GM12878 (cell line): ENCODE measurements around the gene LIMCH1. TPM values are rescaled to one million over a fixed set of nuclear protein-coding genes. Genes with fewer than 3 reads are reported as not detected.

Experiments
- ATAC-seq: fragments of 200-7000 bp; cut with Tn5 transposase; 3 replicates; pipeline ENCODE4 v1.9.1; 2020; ENCODE audit warnings: mild to moderate bottlenecking, moderate library complexity
- BruUV-seq: library from RNA; stranded (reverse); fragments of 400-500 nt; replicated peaks from 2 replicates; lab custom pipeline; 2021; lab: Mats Ljungman, UMichigan
- CTCF ChIA-PET: fragments of 300-600 bp; sonication (Branson Sonifier 250); formaldehyde crosslinking; extraction: SDS; loops from one replicate; lab custom pipeline; 2021; ENCODE audit warnings: inconsistent platforms; lab: Yijun Ruan, JAX
- POLR2A ChIA-PET: fragments of 350-600 bp; formaldehyde crosslinking; extraction: SDS; loops from one replicate; lab custom pipeline; 2021; ENCODE audit warnings: inconsistent platforms; lab: Charles Lee
- RAD21 ChIA-PET: fragments of 300-600 bp; sonication (Branson Sonifier 250); formaldehyde crosslinking; loops from one replicate; lab custom pipeline; 2023; ENCODE audit warnings: antibody characterized with exemption; ENCODE audit not compliant: unreplicated experiment; lab: Charles Lee
- SMC1A ChIA-PET: fragments of 300-600 bp; sonication (Branson Sonifier 250); formaldehyde crosslinking; loops from one replicate; lab custom pipeline; 2023; ENCODE audit not compliant: unreplicated experiment, uncharacterized antibody; lab: Charles Lee
- DNase-seq: peaks from one replicate; pipeline ENCODE4 v3.0.0-alpha.2; 2011; ENCODE audit warnings: low read depth, low spot score
- FAIRE-seq: peaks from 3 replicates; lab custom pipeline; 2011; peaks lifted over from hg19 to GRCh38; lab: Jason Lieb, UNC
- H2AFZ ChIP-seq: 2 replicates; pipeline ENCODE4 v1.6.0; 2011; ENCODE audit warnings: low read depth, low read length, control low read depth; ENCODE audit not compliant: control insufficient read depth
- H3K27ac ChIP-seq: 2 replicates; pipeline ENCODE4 v1.5.1; 2011; ENCODE audit warnings: control low read depth; ENCODE audit not compliant: control insufficient read depth, insufficient read depth
- H3K27me3 ChIP-seq, 2 experiments: replicated peaks in 1 of 2; 2 replicates each; pipeline versions ENCODE4 v1.6.0 to v1.6.1; 2011; ENCODE audit warnings: low read length in 1 of 2; ENCODE audit not compliant: control insufficient read depth in 2 of 2, insufficient read depth in 2 of 2
- H3K36me3 ChIP-seq, 2 experiments: 2 replicates each; pipeline ENCODE4 v1.5.1; 2011; ENCODE audit warnings: low read length in 1 of 2; ENCODE audit not compliant: control insufficient read depth in 2 of 2, insufficient read depth in 2 of 2
- H3K4me1 ChIP-seq: 2 replicates; pipeline ENCODE4 v1.6.1; 2011; ENCODE audit warnings: mild to moderate bottlenecking, low read length, moderate library complexity, mixed read lengths; ENCODE audit not compliant: control insufficient read depth, insufficient read depth
- H3K4me2 ChIP-seq: 2 replicates; pipeline ENCODE4 v1.6.0; 2011; ENCODE audit warnings: control low read depth; ENCODE audit not compliant: control insufficient read depth, insufficient read depth
- H3K4me3 ChIP-seq: fragments of 200-600 bp; sonication (generic); 2 replicates; pipeline ENCODE4 v1.5.1; 2016
- H3K79me2 ChIP-seq: 2 replicates; pipeline ENCODE4 v1.6.0; 2011; ENCODE audit warnings: low read length; ENCODE audit not compliant: control insufficient read depth, insufficient read depth
- H3K9ac ChIP-seq: 2 replicates; pipeline ENCODE4 v1.8.0; 2011; ENCODE audit warnings: low read length, control low read depth, mixed read lengths; ENCODE audit not compliant: control insufficient read depth, insufficient read depth
- H3K9me3 ChIP-seq: replicated peaks from 3 replicates; pipeline ENCODE4 v1.5.1; 2011; ENCODE audit warnings: mild to moderate bottlenecking, low read length; ENCODE audit not compliant: control insufficient read depth, insufficient read depth
- H4K20me1 ChIP-seq: 2 replicates; pipeline ENCODE4 v1.6.0; 2011; ENCODE audit not compliant: control insufficient read depth, insufficient read depth
- BMI1 ChIP-seq: fragments of 450-650 bp; IDR thresholded peaks from 2 replicates; pipeline ENCODE4 v1.6.1; 2016; ENCODE audit warnings: mild to moderate bottlenecking, moderate library complexity, borderline replicate concordance
- EGR1 ChIP-seq, 2 experiments: IDR thresholded peaks; 1 replicate in 1 of 2; 2 replicates in 1 of 2; pipeline ENCODE4 v1.6.1; 2011 to 2012; ENCODE audit warnings: low read depth in 2 of 2, low read length in 2 of 2, borderline replicate concordance in 1 of 2, mild to moderate bottlenecking in 1 of 2, moderate library complexity in 1 of 2
- ELK1 ChIP-seq: IDR thresholded peaks from 2 replicates; pipeline ENCODE4 v1.6.1; 2012; ENCODE audit warnings: low read depth, low read length, improper control_type of control experiment
- EP300 ChIP-seq, 2 experiments: fragments of 150-350 bp in 1 of 2; IDR thresholded peaks; 2 replicates each; pipeline ENCODE4 v1.6.1; 2011 to 2012; ENCODE audit warnings: low read depth in 2 of 2, low read length in 2 of 2, borderline replicate concordance in 1 of 2, improper control_type of control experiment in 1 of 2, inconsistent platforms in 1 of 2; ENCODE audit not compliant: control insufficient read depth in 1 of 2
- FOXM1 ChIP-seq: IDR thresholded peaks from 2 replicates; pipeline ENCODE4 v1.6.1; 2012; ENCODE audit warnings: low read depth, mild to moderate bottlenecking, inconsistent platforms, low read length, moderate library complexity
- GATAD2B ChIP-seq: fragments of 450-650 bp; conservative IDR thresholded peaks from 2 replicates; pipeline ENCODE4 v1.6.1; 2017; ENCODE audit warnings: low read depth, mild to moderate bottlenecking, moderate library complexity
- JUND ChIP-seq: IDR thresholded peaks from 2 replicates; pipeline ENCODE4 v1.6.1; 2012; ENCODE audit warnings: low read depth, mild to moderate bottlenecking, low read length, improper control_type of control experiment, moderate library complexity
- KDM1A ChIP-seq: fragments of 200-600 bp; sonication (generic); IDR thresholded peaks from 2 replicates; pipeline ENCODE4 v1.6.1; 2016; ENCODE audit warnings: borderline replicate concordance
- NKRF ChIP-seq: fragments of 450-650 bp; conservative IDR thresholded peaks from 2 replicates; pipeline ENCODE4 v1.6.1; 2017; ENCODE audit warnings: mild to moderate bottlenecking, moderate library complexity
- PAX8 ChIP-seq: fragments of 450-650 bp; IDR thresholded peaks from 2 replicates; pipeline ENCODE4 v1.6.1; 2017; ENCODE audit warnings: mild to moderate bottlenecking, moderate library complexity
- POLR2AphosphoS5 ChIP-seq: IDR thresholded peaks from 2 replicates; pipeline ENCODE4 v1.6.1; 2011; ENCODE audit warnings: mild to moderate bottlenecking, low read length, inconsistent platforms
- RAD51 ChIP-seq: fragments of 450-650 bp; IDR thresholded peaks from 2 replicates; pipeline ENCODE4 v1.6.1; 2016; ENCODE audit warnings: moderate library complexity, mild to moderate bottlenecking, inconsistent platforms
- SMAD1 ChIP-seq: fragments of 450-650 bp; IDR thresholded peaks from 2 replicates; pipeline ENCODE4 v1.6.1; 2018; ENCODE audit warnings: mild to moderate bottlenecking, low read depth; ENCODE audit not compliant: partially characterized antibody
- SMC3 ChIP-seq: IDR thresholded peaks from 2 replicates; pipeline ENCODE4 v1.6.1; 2011; ENCODE audit warnings: low read length, improper control_type of control experiment, borderline replicate concordance
- STAT3 ChIP-seq: IDR thresholded peaks from 2 replicates; pipeline ENCODE4 v1.6.1; 2011; ENCODE audit warnings: low read depth, low read length, improper control_type of control experiment
- ZBED1 ChIP-seq: IDR thresholded peaks from 2 replicates; pipeline ENCODE4 v1.6.1; 2016; ENCODE audit warnings: borderline replicate concordance
- ZSCAN29 ChIP-seq: fragments of 450-650 bp; IDR thresholded peaks from 2 replicates; pipeline ENCODE4 v1.6.1; 2017; ENCODE audit warnings: mild to moderate bottlenecking, moderate library complexity
- WGBS: methylation state at CpG from one replicate; pipeline ENCODE4 v1.1.6; 2016; ENCODE audit warnings: low lambda C conversion rate; ENCODE audit not compliant: insufficient replicate concordance, insufficient coverage; ENCODE audit errors: missing lambda C conversion rate; 5-methylcytosine and 5-hydroxymethylcytosine counted together
- in situ Hi-C: fragments of 300-500 bp; cut with MboI; formaldehyde crosslinking; loops from 9 replicates; pipeline ENCODE4 v1.14.3; 2018; ENCODE audit warnings: mixed read lengths
- intact Hi-C: fragments of 100-400 bp; cut with micrococcal nuclease; formaldehyde crosslinking; loops from one replicate; pipeline ENCODE4 v1.14.2; 2022; ENCODE audit not compliant: unreplicated experiment
- polyA plus RNA-seq, 11 experiments: library from polyadenylated mRNA; depleted of rRNA in 4 of 11; unstranded in 6 of 11; stranded (reverse) in 5 of 11; fragments of >200 nt; fragmentation: Nextera tagmentation in 4 of 11; fragmentation: Illumina TruSeq in 1 of 11; extraction: Ambion mirVana in 4 of 11; extraction: Trizol in 1 of 11; gene quantifications; 1 replicate in 1 of 11; 2 replicates in 10 of 11; pipeline versions ENCODE4 v1.2.1 to v1.2.3, GENCODE V29; 2011 to 2016; ENCODE audit warnings: inconsistent platforms in 2 of 11, missing spikeins in 2 of 11, low read depth in 1 of 11
- total RNA-seq, 4 experiments: library from RNA; depleted of rRNA in 3 of 4; stranded (reverse); fragments of >200 nt in 3 of 4; fragmentation: Illumina TruSeq in 1 of 4; extraction: Trizol in 1 of 4; gene quantifications; 2 replicates each; pipeline versions ENCODE4 v1.2.1 to v1.2.3, GENCODE V29; 2013 to 2021

Gene LIMCH1
- total and polyA plus RNA-seq, 10 of the 15 experiments (the other 5 are each of a cell fraction or from before 2014, with no cell fraction given) = 0.07 to 0.15 TPM; not detected in 8

GRCh38 chr4:41638203-41638602 lies 100.2 kb downstream of the LIMCH1 start:
- ChIA-PET POLR2A (no interaction called here), CTCF (no interaction called here), SMC1A (no interaction called here), RAD21 (no interaction called here)
- Histone ChIP-seq H3K9me3 (no peaks in the 10 kb centered on the region), H2AFZ (no peak overlapping the region), H3K36me3 (no peaks in the 10 kb centered on the region), H3K27ac (no peak overlapping the region), H3K4me3 (no peak overlapping the region), H4K20me1 (no peaks in the 10 kb centered on the region), H3K4me2 (no peak overlapping the region), H3K79me2 (no peaks in the 10 kb centered on the region), H3K9ac (no peak overlapping the region), H3K27me3 (peaks cover 0 to 2% of the 10 kb centered on the region in 2 experiments; a peak in 3 of 4 replicates), H3K4me1 (no peaks in the 10 kb centered on the region)
- BruUV-seq = no TSS peak
- TF ChIP-seq SMAD1 (no peak), FOXM1 (no peak), KDM1A (no peak), RAD51 (no peak)
- DNase-seq (no peak), FAIRE-seq (no peak), ATAC-seq (no peak)
- intact Hi-C loops = no loop called here
- in situ Hi-C loops = no loop called here
- WGBS = 74% methylated on average over 3 of the region's 3 CpGs

DNA sequence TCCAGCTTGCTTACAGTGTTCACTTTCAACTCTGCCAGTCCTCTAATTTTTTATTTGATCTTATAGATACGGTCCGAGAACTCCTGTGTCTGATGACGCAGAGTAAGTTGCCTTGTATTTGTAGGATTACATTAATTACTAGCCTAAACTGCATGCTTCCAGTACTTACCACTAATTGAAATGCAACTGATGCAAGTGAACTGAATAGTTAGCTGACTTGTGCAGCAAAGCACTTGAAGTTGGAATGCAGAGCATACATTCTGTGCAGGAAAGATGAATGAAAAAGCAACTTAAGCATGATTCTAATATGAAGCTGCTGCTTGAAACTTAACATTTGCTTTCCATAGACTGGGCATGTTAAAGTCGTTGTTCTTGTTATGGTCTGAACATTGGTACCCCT lies 100.9 kb downstream of the LIMCH1 start:
- RAD21 ChIA-PET = no interaction called here
- CTCF ChIA-PET = no interaction called here
- FAIRE-seq = no peak
- POLR2A ChIA-PET = no interaction called here
- H3K9me3 ChIP-seq = no peaks in the 10 kb centered on the region
- no peaks in the 10 kb centered on the region for H4K20me1 ChIP-seq
- ATAC-seq = no peak
- no peaks in the 10 kb centered on the region for H3K79me2 ChIP-seq
- in situ Hi-C loops (no loop called here), intact Hi-C loops (no loop called here)
- BruUV-seq = no TSS peak
- no peak overlapping the region for H2AFZ ChIP-seq
- peaks cover 0 to 2% of the 10 kb centered on the region in 2 experiments; a peak in 3 of 4 replicates for H3K27me3 ChIP-seq
- no peak overlapping the region for H3K27ac ChIP-seq
- SMC1A ChIA-PET = no interaction called here
- no peaks in the 10 kb centered on the region for H3K36me3 ChIP-seq
- no peak overlapping the region for H3K4me2 ChIP-seq
- H3K4me1 ChIP-seq = no peaks in the 10 kb centered on the region
- no peak overlapping the region for H3K9ac ChIP-seq
- no peak overlapping the region for H3K4me3 ChIP-seq
- WGBS = 44% methylated on average over 4 of the region's 4 CpGs
- no peak for DNase-seq
- TF ChIP-seq BMI1 = no peak
- TF ChIP-seq JUND = no peak
- TF ChIP-seq STAT3 = no peak
- TF ChIP-seq POLR2AphosphoS5 = no peak
- no peak for TF ChIP-seq EGR1 (IDR thresholded peaks at IDR 0.05; ENCODE audit: borderline replicate concordance in 1 of 2, low read depth in 2 of 2, low read length in 2 of 2)
- no peak for TF ChIP-seq EP300 (IDR thresholded peaks at IDR 0.05; ENCODE audit: borderline replicate concordance in 1 of 2, control insufficient read depth in 1 of 2, low read depth in 2 of 2, low read length in 2 of 2)
- TF ChIP-seq NKRF = no peak
- no peak for TF ChIP-seq PAX8
- TF ChIP-seq ZBED1 = no peak
- no peak for TF ChIP-seq SMC3
- no peak for TF ChIP-seq ELK1
- no peak for TF ChIP-seq ZSCAN29
- TF ChIP-seq GATAD2B = no peak
